HepG2 (cell line): ENCODE data around the gene ARHGAP26. TPM values are rescaled to one million over a fixed set of nuclear protein-coding genes. Genes with fewer than 3 reads are reported as not detected.
A peak's percentile ranks its signal among the peaks of the same experiment; 100 is the strongest.

Source experiments
- AGO2 ChIP-seq: fragments of 200-400 bp; formaldehyde crosslinking; optimal IDR thresholded peaks from 2 replicates; pipeline ENCODE3; 2017; ENCODE audit warnings: mild to moderate bottlenecking, low read depth, low read length, moderate library complexity
- AHDC1 ChIP-seq: sonication (generic); formaldehyde crosslinking; IDR thresholded peaks from 2 replicates; pipeline ENCODE4 v1.5.1; 2020; ENCODE audit warnings: mild to moderate bottlenecking, missing genetic modification reagents, borderline replicate concordance
- MAFG ChIP-seq: sonication (generic); formaldehyde crosslinking; IDR thresholded peaks from 2 replicates; pipeline ENCODE4 v1.5.1; 2020; ENCODE audit warnings: mild to moderate bottlenecking, missing genetic modification reagents
- MATR3 ChIP-seq: sonication (generic); formaldehyde crosslinking; IDR thresholded peaks from 2 replicates; pipeline ENCODE4 v1.4.0; 2020; ENCODE audit warnings: missing genetic modification reagents
- NCOA5 ChIP-seq: sonication (generic); formaldehyde crosslinking; IDR thresholded peaks from 2 replicates; pipeline ENCODE4 v1.4.0; 2020; ENCODE audit warnings: missing genetic modification reagents
- PAF1 ChIP-seq: IDR thresholded peaks from 2 replicates; pipeline ENCODE4 v1.6.1; 2016; ENCODE audit warnings: missing genetic modification reagents, missing compliant biosample characterization
- SKI ChIP-seq: fragments of 450-650 bp; IDR thresholded peaks from one replicate; pipeline ENCODE4 v1.6.1; 2018; ENCODE audit warnings: mild to moderate bottlenecking; ENCODE audit not compliant: partially characterized antibody
- ZNF101 ChIP-seq: sonication (generic); formaldehyde crosslinking; IDR thresholded peaks from 2 replicates; pipeline ENCODE4 v1.4.0; 2020; ENCODE audit warnings: mild to moderate bottlenecking, low read depth, missing genetic modification reagents, borderline replicate concordance
- ZNF431 ChIP-seq: sonication (generic); formaldehyde crosslinking; IDR thresholded peaks from 2 replicates; pipeline ENCODE4 v1.9.0; 2022; ENCODE audit warnings: missing genetic modification reagents, low read depth, mild to moderate bottlenecking, borderline replicate concordance
- ZNF460 ChIP-seq: sonication (generic); formaldehyde crosslinking; IDR thresholded peaks from 2 replicates; pipeline ENCODE4 v1.5.1; 2020; ENCODE audit warnings: missing genetic modification reagents, mild to moderate bottlenecking, borderline replicate concordance
- ZNF503 ChIP-seq: sonication (generic); formaldehyde crosslinking; IDR thresholded peaks from 2 replicates; pipeline ENCODE4 v1.4.0; 2020; ENCODE audit warnings: missing genetic modification reagents
- polyA plus RNA-seq, 8 experiments: library from polyadenylated mRNA; depleted of rRNA in 3 of 8; stranded (reverse) in 7 of 8; unstranded in 1 of 8; fragments of >200 nt; fragmentation: Illumina TruSeq in 4 of 8; extraction: Trizol in 4 of 8; gene quantifications; 2 replicates each; pipeline versions ENCODE4 v1.2.1 to v1.2.3, GENCODE V29; 2011 to 2016; ENCODE audit warnings: low read depth in 4 of 8, missing spikeins in 1 of 8, mixed read lengths in 1 of 8; ENCODE audit not compliant: insufficient read depth in 1 of 8
- total RNA-seq, 5 experiments: library from RNA; depleted of rRNA; stranded (reverse); fragments of >200 nt; fragmentation: Illumina TruSeq; extraction: Trizol; gene quantifications; 2 replicates each; pipeline ENCODE4 v1.2.3, GENCODE V29; 2016; ENCODE audit warnings: low read depth in 1 of 5
- TF ChIP-seq, protein P1 (sequence below): sonication (generic); formaldehyde crosslinking; IDR thresholded peaks from 2 replicates; pipeline ENCODE4 v1.4.0; 2020; ENCODE audit warnings: missing genetic modification reagents
- TF ChIP-seq, protein P2 (sequence below): sonication (generic); formaldehyde crosslinking; IDR thresholded peaks from 2 replicates; pipeline ENCODE4 v1.4.0; 2020; ENCODE audit warnings: missing genetic modification reagents
- TF ChIP-seq, protein P3 (sequence below): sonication (generic); formaldehyde crosslinking; IDR thresholded peaks from 2 replicates; pipeline ENCODE4 v1.5.0; 2020; ENCODE audit warnings: missing genetic modification reagents, mild to moderate bottlenecking, borderline replicate concordance

Gene ARHGAP26
- total and polyA plus RNA-seq, 2 of the 13 experiments (the other 11 are each of a cell fraction or from before 2014, with no cell fraction given) = 9.6 to 18.2 TPM

- TF ChIP-seq, protein P1, sequence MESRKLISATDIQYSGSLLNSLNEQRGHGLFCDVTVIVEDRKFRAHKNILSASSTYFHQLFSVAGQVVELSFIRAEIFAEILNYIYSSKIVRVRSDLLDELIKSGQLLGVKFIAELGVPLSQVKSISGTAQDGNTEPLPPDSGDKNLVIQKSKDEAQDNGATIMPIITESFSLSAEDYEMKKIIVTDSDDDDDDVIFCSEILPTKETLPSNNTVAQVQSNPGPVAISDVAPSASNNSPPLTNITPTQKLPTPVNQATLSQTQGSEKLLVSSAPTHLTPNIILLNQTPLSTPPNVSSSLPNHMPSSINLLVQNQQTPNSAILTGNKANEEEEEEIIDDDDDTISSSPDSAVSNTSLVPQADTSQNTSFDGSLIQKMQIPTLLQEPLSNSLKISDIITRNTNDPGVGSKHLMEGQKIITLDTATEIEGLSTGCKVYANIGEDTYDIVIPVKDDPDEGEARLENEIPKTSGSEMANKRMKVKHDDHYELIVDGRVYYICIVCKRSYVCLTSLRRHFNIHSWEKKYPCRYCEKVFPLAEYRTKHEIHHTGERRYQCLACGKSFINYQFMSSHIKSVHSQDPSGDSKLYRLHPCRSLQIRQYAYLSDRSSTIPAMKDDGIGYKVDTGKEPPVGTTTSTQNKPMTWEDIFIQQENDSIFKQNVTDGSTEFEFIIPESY (CRISPR knock-in tag) = peak; percentile 62
- TF ChIP-seq ZNF431 (CRISPR knock-in tag) (peak; percentile 93; the same call in 1 of the 2 replicates), AGO2 (no peak), ZNF503 (peak; percentile 95), ZNF101 (CRISPR knock-in tag) (no peak), PAF1 (CRISPR knock-in tag) (no peak), MAFG (CRISPR knock-in tag) (peak; percentile 64; the same call in 1 of the 2 replicates), MATR3 (CRISPR knock-in tag) (no peak), ZNF460 (peak; percentile 74; the same call in 1 of the 2 replicates), SKI (peak; percentile 100), NCOA5 (CRISPR knock-in tag) (no peak), AHDC1 (CRISPR knock-in tag) (peak; percentile 97)
- TF ChIP-seq, protein P2, sequence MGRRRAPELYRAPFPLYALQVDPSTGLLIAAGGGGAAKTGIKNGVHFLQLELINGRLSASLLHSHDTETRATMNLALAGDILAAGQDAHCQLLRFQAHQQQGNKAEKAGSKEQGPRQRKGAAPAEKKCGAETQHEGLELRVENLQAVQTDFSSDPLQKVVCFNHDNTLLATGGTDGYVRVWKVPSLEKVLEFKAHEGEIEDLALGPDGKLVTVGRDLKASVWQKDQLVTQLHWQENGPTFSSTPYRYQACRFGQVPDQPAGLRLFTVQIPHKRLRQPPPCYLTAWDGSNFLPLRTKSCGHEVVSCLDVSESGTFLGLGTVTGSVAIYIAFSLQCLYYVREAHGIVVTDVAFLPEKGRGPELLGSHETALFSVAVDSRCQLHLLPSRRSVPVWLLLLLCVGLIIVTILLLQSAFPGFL (CRISPR knock-in tag) = no peak
- TF ChIP-seq, protein P3, sequence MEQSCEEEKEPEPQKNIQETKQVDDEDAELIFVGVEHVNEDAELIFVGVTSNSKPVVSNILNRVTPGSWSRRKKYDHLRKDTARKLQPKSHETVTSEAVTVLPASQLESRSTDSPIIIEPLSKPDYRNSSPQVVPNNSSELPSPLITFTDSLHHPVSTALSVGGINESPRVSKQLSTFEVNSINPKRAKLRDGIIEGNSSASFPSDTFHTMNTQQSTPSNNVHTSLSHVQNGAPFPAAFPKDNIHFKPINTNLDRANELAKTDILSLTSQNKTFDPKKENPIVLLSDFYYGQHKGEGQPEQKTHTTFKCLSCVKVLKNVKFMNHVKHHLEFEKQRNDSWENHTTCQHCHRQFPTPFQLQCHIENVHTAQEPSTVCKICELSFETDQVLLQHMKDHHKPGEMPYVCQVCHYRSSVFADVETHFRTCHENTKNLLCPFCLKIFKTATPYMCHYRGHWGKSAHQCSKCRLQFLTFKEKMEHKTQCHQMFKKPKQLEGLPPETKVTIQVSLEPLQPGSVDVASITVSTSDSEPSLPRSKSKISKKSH (CRISPR knock-in tag) = no peak
These were observed 37.3 kb downstream of the ARHGAP26 start (continued) for GRCh38 chr5:142807372-142807911.
